GM20000 (cell line): Measurements from ENCODE around the gene ATP6V1F.

Experiments
- DNase-seq: peaks from one replicate; pipeline ENCODE4 v3.0.0; 2012; ENCODE audit warnings: low spot score
- TF ChIP-seq, protein P1 (sequence below): IDR thresholded peaks from 2 replicates; pipeline ENCODE4 v1.5.1; 2012; ENCODE audit warnings: mild to moderate bottlenecking, control low read depth; ENCODE audit errors: extremely low read depth, missing control alignments

The ATP6V1F gene

DNA sequence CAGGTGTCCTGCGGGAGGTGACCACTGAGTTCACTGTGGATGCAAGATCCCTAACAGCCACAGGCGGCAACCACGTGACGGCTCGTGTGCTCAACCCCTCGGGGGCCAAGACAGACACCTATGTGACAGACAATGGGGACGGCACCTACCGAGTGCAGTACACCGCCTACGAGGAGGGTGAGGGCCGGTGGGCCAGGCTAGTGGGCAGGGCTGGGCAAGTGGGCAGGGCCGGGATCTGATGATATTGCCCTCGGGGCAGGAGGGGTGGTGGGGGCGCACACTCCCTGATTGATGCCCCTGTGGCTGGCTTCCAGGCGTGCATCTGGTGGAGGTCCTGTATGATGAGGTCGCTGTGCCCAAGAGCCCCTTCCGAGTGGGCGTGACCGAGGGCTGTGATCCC, 16.7 kb upstream of the ATP6V1F start:
- DNase-seq: no peak
- TF ChIP-seq, protein P1, sequence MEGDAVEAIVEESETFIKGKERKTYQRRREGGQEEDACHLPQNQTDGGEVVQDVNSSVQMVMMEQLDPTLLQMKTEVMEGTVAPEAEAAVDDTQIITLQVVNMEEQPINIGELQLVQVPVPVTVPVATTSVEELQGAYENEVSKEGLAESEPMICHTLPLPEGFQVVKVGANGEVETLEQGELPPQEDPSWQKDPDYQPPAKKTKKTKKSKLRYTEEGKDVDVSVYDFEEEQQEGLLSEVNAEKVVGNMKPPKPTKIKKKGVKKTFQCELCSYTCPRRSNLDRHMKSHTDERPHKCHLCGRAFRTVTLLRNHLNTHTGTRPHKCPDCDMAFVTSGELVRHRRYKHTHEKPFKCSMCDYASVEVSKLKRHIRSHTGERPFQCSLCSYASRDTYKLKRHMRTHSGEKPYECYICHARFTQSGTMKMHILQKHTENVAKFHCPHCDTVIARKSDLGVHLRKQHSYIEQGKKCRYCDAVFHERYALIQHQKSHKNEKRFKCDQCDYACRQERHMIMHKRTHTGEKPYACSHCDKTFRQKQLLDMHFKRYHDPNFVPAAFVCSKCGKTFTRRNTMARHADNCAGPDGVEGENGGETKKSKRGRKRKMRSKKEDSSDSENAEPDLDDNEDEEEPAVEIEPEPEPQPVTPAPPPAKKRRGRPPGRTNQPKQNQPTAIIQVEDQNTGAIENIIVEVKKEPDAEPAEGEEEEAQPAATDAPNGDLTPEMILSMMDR: no peak

DNA sequence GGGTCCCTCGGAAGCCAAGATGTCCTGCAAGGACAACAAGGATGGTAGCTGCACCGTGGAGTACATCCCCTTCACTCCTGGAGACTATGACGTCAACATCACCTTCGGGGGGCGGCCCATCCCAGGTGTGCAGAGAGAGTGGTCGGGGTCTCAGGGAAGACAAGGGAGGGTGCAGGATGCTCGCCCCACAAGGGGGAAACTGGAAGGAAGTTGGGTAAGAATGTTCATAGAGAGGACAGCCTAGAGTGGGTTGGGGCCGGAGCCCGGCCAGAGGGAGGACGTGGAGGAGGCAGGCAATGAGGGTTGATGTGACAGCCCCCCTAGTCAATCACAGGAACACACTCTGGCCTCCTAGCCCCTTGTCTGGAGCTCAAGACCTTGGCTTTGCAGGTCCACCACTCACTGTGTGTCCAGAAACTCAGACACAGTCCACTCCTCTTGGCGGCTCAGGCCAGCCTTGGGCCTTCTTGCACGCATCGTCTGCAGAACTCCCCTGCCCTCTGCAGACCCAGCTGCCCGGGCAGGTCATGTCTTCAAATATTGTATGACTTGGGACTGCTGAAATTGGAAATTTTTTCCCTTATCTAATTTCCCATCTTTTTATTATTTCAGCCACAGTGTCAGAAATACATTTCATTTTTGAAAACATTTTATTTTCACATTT, 15.7 kb upstream of the ATP6V1F start:
- no peak for DNase-seq

DNA sequence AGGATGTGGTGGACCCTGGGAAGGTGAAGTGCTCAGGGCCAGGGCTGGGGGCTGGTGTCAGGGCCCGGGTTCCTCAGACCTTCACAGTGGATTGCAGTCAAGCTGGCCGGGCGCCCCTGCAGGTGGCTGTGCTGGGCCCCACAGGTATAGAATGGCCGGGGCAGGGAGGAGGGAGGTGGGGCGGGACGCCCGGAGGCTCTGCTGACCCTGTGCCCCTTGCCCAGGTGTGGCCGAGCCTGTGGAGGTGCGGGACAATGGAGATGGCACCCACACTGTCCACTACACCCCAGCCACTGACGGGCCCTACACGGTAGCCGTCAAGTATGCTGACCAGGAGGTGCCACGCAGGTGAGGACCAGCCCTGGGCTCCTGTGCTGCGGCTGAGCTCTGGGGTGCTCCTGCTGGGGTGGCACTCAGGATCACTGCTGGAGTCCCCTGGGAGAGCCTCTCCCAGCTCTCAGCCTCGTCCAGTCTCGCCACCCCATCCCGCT, 14.9 kb upstream of the ATP6V1F start:
- TF ChIP-seq, protein P1: no peak
- DNase-seq: no peak

More for the DNA sequence above, 15.7 kb upstream of the ATP6V1F start:
- TF ChIP-seq, protein P1: no peak

DNA sequence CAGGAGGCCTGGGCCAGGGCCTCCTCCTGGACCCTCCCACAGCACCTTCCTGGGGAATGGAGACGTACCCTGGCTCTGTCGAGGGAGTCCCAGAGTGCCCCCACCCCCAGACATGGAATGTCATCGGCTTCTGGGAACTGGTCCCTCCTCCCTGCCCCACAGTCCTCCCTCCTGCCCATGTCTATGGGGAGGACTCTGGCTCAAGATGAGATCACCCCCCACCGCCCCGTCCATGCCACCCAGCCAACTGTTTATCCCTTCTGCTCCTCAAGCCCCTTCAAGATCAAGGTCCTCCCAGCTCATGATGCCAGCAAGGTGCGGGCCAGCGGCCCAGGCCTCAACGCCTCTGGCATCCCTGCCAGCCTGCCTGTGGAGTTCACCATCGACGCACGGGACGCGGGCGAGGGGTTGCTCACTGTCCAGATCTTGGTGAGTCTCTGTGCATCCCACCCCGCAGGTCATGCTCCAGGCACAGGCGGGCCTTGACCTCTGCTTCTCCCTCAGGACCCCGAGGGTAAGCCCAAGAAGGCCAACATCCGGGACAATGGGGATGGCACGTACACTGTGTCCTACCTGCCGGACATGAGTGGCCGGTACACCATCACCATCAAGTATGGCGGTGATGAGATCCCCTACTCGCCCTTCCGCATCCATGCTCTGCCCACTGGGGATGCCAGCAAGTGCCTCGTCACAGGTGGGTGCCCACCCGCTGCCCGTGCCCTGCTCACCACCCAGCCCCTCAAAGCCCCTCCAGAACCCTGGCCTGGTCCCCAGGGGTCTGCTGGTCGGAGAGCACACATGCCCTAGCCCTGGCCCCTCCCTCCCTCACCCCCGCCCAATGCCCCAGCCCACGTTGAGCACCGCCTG, 14.1 kb upstream of the ATP6V1F start:
- TF ChIP-seq, protein P1: no peak
- no peak for DNase-seq

DNA sequence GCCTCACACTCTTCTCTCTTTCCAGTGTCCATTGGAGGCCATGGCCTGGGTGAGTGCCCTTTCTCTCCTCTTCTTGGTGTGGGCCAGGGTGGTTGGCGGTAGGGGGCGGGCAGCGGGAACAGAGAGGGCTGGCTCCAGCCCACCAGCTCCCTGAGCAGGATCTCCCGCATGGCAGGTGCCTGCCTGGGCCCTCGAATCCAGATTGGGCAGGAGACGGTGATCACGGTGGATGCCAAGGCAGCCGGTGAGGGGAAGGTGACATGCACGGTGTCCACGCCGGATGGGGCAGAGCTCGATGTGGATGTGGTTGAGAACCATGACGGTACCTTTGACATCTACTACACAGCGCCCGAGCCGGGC, 13.5 kb upstream of the ATP6V1F start:
- TF ChIP-seq, protein P1: no peak

GRCh38 chr7:128849804-128850490, 12.7 kb upstream of the ATP6V1F start:
- TF ChIP-seq, protein P1: no peak
- no peak for DNase-seq

More for the DNA sequence above, 13.5 kb upstream of the ATP6V1F start:
- DNase-seq: no peak
